Erythroblast (primary cell): ENCODE data around the gene GSC2.

ENCODE experiments used
- GATA1 ChIP-seq: IDR thresholded peaks from 2 replicates; pipeline ENCODE4 v1.6.1; 2011; ENCODE audit warnings: low read depth, mild to moderate bottlenecking, control low read depth, low read length, moderate library complexity
- POLR2A ChIP-seq: IDR thresholded peaks from 2 replicates; pipeline ENCODE4 v1.6.1; 2011; ENCODE audit warnings: mild to moderate bottlenecking, low read length

GRCh38 chr22:19179497-19180048 lies 29.5 kb upstream of the GSC2 start:
- no peak for TF ChIP-seq POLR2A
- TF ChIP-seq GATA1 = no peak
